Esophagus muscularis mucosa (tissue), 3 donors: ENCODE results near the gene SMAD1.

Experiments
- POLR2A ChIP-seq: fragments of 450-650 bp; IDR thresholded peaks from one replicate; pipeline ENCODE4 v1.6.1; 2017; ENCODE audit warnings: antibody characterized with exemption, moderate library complexity, mild to moderate bottlenecking, low read depth
- POLR2AphosphoS5 ChIP-seq, 2 donors: sonication (generic); formaldehyde crosslinking; IDR thresholded peaks; one replicate each; pipeline ENCODE4 v1.6.1; 2017; ENCODE audit warnings: antibody characterized with exemption in 2 of 2
- TF ChIP-seq, protein P1 (sequence below), 3 experiments: fragments of 200-600 bp in 2 of 3; fragments of 450-650 bp in 1 of 3; sonication (generic) in 2 of 3; IDR thresholded peaks; one replicate each; pipeline ENCODE4 v1.5.1; 2017 to 2019; ENCODE audit warnings: antibody characterized with exemption in 3 of 3, mild to moderate bottlenecking in 2 of 3, moderate library complexity in 1 of 3

DNA sequence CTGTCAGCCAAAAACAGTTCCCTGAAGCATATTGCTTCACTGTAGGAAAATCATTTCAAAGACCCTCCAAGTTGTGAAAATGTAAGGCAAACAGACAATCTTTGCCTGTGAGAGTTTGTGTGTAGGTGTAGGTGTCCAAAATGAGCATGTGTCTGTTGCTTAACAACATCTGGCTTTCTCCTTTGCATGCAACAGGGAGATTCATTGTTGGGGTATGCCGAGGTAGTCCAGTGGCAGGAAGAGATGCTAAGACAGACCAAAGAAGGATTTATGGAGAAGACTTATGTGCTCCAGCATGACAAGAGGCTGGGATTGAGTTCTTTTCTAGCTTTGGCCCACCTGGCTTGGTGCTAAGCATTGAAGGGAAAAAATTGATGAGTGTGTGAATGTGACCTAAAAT, 29.8 kb upstream of the SMAD1 start:
- TF ChIP-seq, protein P1, sequence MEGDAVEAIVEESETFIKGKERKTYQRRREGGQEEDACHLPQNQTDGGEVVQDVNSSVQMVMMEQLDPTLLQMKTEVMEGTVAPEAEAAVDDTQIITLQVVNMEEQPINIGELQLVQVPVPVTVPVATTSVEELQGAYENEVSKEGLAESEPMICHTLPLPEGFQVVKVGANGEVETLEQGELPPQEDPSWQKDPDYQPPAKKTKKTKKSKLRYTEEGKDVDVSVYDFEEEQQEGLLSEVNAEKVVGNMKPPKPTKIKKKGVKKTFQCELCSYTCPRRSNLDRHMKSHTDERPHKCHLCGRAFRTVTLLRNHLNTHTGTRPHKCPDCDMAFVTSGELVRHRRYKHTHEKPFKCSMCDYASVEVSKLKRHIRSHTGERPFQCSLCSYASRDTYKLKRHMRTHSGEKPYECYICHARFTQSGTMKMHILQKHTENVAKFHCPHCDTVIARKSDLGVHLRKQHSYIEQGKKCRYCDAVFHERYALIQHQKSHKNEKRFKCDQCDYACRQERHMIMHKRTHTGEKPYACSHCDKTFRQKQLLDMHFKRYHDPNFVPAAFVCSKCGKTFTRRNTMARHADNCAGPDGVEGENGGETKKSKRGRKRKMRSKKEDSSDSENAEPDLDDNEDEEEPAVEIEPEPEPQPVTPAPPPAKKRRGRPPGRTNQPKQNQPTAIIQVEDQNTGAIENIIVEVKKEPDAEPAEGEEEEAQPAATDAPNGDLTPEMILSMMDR (IDR thresholded peaks at IDR 0.05), result no peak
- TF ChIP-seq POLR2A (no peak), POLR2AphosphoS5 (IDR thresholded peaks at IDR 0.05) (no peak)
